GM23248 (cell line): ENCODE data around the gene CHKB.

Experiments
- EZH2 ChIP-seq: fragments of 200-600 bp; sonication (generic); IDR thresholded peaks from 2 replicates; pipeline ENCODE4 v1.6.1; 2018; ENCODE audit warnings: antibody characterized with exemption, mild to moderate bottlenecking; ENCODE audit not compliant: insufficient read depth, poor library complexity, severe bottlenecking
- EZH2phosphoT487 ChIP-seq: fragments of 200-600 bp; sonication (generic); IDR thresholded peaks from 2 replicates; pipeline ENCODE4 v1.6.1; 2018; ENCODE audit warnings: antibody characterized with exemption, moderate library complexity, mild to moderate bottlenecking, low read depth; ENCODE audit not compliant: insufficient read depth

- TF ChIP-seq EZH2 = no peak
- no peak for TF ChIP-seq EZH2phosphoT487
Observed at GRCh38 chr22:50586416-50586815, 3.8 kb upstream of the CHKB start.
